CD4-positive, CD25-positive, alpha-beta regulatory T cell (primary cell): ENCODE data around the gene SOCS7. TPM values are rescaled to one million over a fixed set of nuclear protein-coding genes. Genes with fewer than 3 reads are reported as not detected.
A peak's percentile ranks its signal among the peaks of the same experiment; 100 is the strongest.

Experiments
- ATAC-seq, 2 donors: fragments of 150-1000 bp; cut with Tn5 transposase; one replicate each; pipeline ENCODE4 v1.10.0; 2021; ENCODE audit warnings: low read depth in 2 of 2, moderate number of reproducible peaks in 2 of 2, moderate library complexity in 1 of 2
- DNase-seq, 3 donors: peaks; one replicate each; pipeline versions ENCODE4 v3.0.0 to v3.0.0-alpha.2; 2012 to 2022; ENCODE audit warnings: mixed read lengths in 1 of 3
- H3K27ac ChIP-seq: one replicate; pipeline ENCODE4 v1.7.0; 2013; ENCODE audit warnings: mild to moderate bottlenecking, low read length; ENCODE audit not compliant: insufficient read depth, poor library complexity, severe bottlenecking
- H3K27me3 ChIP-seq: one replicate; pipeline ENCODE4 v1.7.0; 2013; ENCODE audit warnings: low read length; ENCODE audit not compliant: control insufficient read depth, insufficient read depth
- H3K36me3 ChIP-seq: one replicate; pipeline ENCODE4 v1.7.0; 2013; ENCODE audit warnings: mild to moderate bottlenecking, low read length, moderate library complexity; ENCODE audit not compliant: control insufficient read depth, insufficient read depth
- H3K4me1 ChIP-seq: 2 replicates; pipeline ENCODE4 v1.7.0; 2013; ENCODE audit warnings: mild to moderate bottlenecking, low read length; ENCODE audit not compliant: insufficient read depth, control insufficient read depth, poor library complexity, severe bottlenecking
- H3K4me3 ChIP-seq: one replicate; pipeline ENCODE4 v1.7.0; 2013; ENCODE audit warnings: low read depth, mild to moderate bottlenecking, low read length, moderate library complexity
- H3K9me3 ChIP-seq, 2 experiments: 1 replicate in 1 of 2; 2 replicates in 1 of 2; pipeline ENCODE4 v1.7.0; 2013; ENCODE audit warnings: low read length in 2 of 2, mild to moderate bottlenecking in 1 of 2, moderate library complexity in 1 of 2; ENCODE audit not compliant: control insufficient read depth in 2 of 2
- H3K27ac Mint-ChIP-seq, 3 donors: one replicate each; pipeline ENCODE4 v1.8.0; 2020 to 2022; ENCODE audit warnings: mild to moderate bottlenecking in 3 of 3, mixed read lengths in 3 of 3, moderate library complexity in 2 of 3
- H3K27me3 Mint-ChIP-seq: one replicate; pipeline ENCODE4 v1.8.0; 2022; ENCODE audit warnings: mild to moderate bottlenecking, mixed read lengths
- H3K36me3 Mint-ChIP-seq: one replicate; pipeline ENCODE4 v1.8.0; 2020; ENCODE audit warnings: mixed read lengths
- H3K4me1 Mint-ChIP-seq, 4 donors: one replicate each; pipeline ENCODE4 v1.8.0; 2020 to 2022; ENCODE audit warnings: mixed read lengths in 4 of 4, mild to moderate bottlenecking in 1 of 4
- H3K4me3 Mint-ChIP-seq, 4 donors: one replicate each; pipeline ENCODE4 v1.8.0; 2020 to 2022; ENCODE audit warnings: mild to moderate bottlenecking in 4 of 4, mixed read lengths in 4 of 4, moderate library complexity in 3 of 4
- H3K9me3 Mint-ChIP-seq, 7 donors: one replicate each; pipeline ENCODE4 v1.8.0; 2020 to 2022; ENCODE audit warnings: mixed read lengths in 7 of 7, mild to moderate bottlenecking in 3 of 7, moderate library complexity in 2 of 7
- polyA plus RNA-seq, 4 donors: library from polyadenylated mRNA; unstranded; fragments of 300-500 nt; fragmentation: Illumina TruSeq; gene quantifications; one replicate each; pipeline ENCODE4 v1.2.3, GENCODE V29; 2021
- total RNA-seq: library from RNA; stranded (reverse); gene quantifications from one replicate; pipeline ENCODE4 v1.2.3, GENCODE V29; 2022

Gene SOCS7
- total and polyA plus RNA-seq, 5 donors from 2014 or later, result 0.32 to 14.4 (median 0.41) TPM

GRCh38 chr17:38339891-38340290, 11.8 kb upstream of the SOCS7 start:
- no peak overlapping the region for H3K4me3 Mint-ChIP-seq
- Histone ChIP-seq H3K4me1 (no peaks in the 10 kb centered on the region), H3K36me3 (no peaks in the 10 kb centered on the region), H3K9me3 (no peaks in the 10 kb centered on the region), H3K4me3 (no peak overlapping the region), H3K27ac (no peak overlapping the region), H3K27me3 (no peaks in the 10 kb centered on the region)
- no peak overlapping the region for H3K27ac Mint-ChIP-seq
- DNase-seq, result no peak
- no peaks in the 10 kb centered on the region for H3K4me1 Mint-ChIP-seq
- no peak for ATAC-seq
- no peaks in the 10 kb centered on the region for H3K36me3 Mint-ChIP-seq
- H3K9me3 Mint-ChIP-seq, result no peaks in the 10 kb centered on the region
- H3K27me3 Mint-ChIP-seq, result peaks cover 18% of the 10 kb centered on the region

DNA sequence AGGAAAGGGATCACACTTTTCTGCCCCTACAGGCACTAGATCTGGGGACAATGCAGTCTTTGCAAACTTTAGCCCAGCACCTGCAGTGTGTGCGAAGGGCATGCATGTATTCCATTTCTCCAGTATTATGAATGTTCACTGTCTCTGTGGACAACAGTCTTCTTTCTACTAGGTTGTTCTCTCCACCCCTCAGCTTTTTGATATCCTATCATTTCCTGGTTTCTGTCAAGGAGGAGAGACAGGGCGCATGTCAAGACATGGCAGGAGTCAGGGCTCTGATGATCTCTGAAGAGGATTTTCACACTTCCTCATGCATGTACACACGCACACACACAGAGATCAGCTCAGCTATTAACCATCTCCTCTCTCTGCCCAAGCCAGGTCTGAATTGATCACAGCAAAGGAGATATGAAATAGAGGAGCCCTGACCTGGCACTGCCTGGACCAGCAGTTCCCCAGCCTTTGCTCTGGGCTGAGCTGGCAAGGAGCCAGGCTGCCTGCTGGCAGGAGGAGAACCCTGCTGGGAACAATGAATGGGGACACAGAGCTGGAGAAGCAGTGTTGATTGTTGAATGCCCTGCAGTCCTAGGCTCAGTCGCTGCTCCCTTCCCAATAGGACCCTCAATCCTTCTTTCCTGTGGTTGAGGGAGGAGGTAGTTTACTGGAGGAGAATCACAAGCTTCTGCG, 10.5 kb upstream of the SOCS7 start:
- H3K4me3 ChIP-seq, result no peak overlapping the region
- ATAC-seq (no peak), DNase-seq (no peak)
- Mint-ChIP-seq H3K4me1 (no peaks in the 10 kb centered on the region), H3K36me3 (no peaks in the 10 kb centered on the region), H3K27me3 (peaks cover 11% of the 10 kb centered on the region), H3K27ac (no peak overlapping the region), H3K4me3 (no peak overlapping the region), H3K9me3 (no peaks in the 10 kb centered on the region)
- no peak overlapping the region for H3K27ac ChIP-seq
- H3K9me3 ChIP-seq, result no peaks in the 10 kb centered on the region
- H3K4me1 ChIP-seq, result no peaks in the 10 kb centered on the region
- no peaks in the 10 kb centered on the region for H3K27me3 ChIP-seq
- H3K36me3 ChIP-seq, result no peaks in the 10 kb centered on the region

- Mint-ChIP-seq H3K4me3 (no peak overlapping the region), H3K4me1 (no peaks in the 10 kb centered on the region), H3K9me3 (no peaks in the 10 kb centered on the region), H3K27ac (no peak overlapping the region), H3K36me3 (no peaks in the 10 kb centered on the region), H3K27me3 (peaks cover 2% of the 10 kb centered on the region)
- H3K4me3 ChIP-seq, result no peak overlapping the region
- H3K36me3 ChIP-seq, result no peaks in the 10 kb centered on the region
- no peaks in the 10 kb centered on the region for H3K4me1 ChIP-seq
- no peak for ATAC-seq
- H3K27ac ChIP-seq, result no peak overlapping the region
- H3K27me3 ChIP-seq, result no peaks in the 10 kb centered on the region
- H3K9me3 ChIP-seq, result no peaks in the 10 kb centered on the region
- DNase-seq, result no peak
These were observed 8.6 kb upstream of the SOCS7 start for GRCh38 chr17:38342886-38343607.

DNA sequence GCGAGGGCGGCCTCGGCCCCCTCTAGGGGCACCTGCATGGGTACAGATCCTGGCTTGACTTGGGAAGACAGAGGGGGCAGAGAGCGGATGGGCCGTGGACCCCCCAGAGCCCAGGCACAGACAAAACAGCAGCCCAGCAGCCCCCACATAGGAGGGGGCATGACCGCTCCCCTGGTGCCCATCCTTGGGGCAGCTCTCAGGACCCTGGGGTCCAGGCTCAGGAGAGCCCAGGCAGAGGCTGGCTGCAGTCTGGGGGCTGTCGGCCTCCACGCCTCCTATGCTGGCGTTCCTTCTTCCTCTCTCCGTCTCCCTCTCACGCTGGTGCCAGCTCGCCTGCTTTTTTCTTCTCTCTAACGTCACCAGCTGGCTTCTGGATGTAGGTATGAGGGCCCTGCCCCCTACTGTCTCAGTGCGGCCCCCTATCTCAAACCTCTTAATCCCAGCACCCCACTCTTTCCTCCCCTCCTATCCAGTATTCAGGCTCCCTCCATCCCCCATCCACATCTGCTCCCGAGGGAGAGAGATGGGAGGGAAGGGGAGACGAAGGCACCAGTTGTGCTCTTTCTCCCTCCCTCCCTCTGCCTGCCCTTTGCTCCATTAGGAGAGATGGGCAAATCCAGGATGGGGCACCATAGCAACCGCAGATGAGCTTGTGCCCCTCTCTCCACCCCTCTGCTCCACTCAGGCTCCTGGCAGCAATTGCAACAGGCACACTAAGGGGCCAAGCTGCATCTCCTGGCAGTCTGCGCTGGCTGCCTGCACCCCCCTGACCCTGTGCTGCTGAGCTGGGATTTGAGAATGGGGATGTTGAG, 7.8 kb upstream of the SOCS7 start, which contains the start of gene GPR179:
TSS of gene GPR179 (minus strand) at position 349 of the 812 bp plus-strand sequence. CDS start at position 182, 167 bp downstream.
- H3K4me3 Mint-ChIP-seq, result no peak within 1 kb of the TSS
- Histone ChIP-seq H3K36me3 (no peaks in the 10 kb centered on the region), H3K27me3 (no peaks in the 10 kb centered on the region), H3K9me3 (no peaks in the 10 kb centered on the region), H3K4me1 (no peaks in the 10 kb centered on the region), H3K27ac (no peak within 1 kb of the TSS), H3K4me3 (no peak within 1 kb of the TSS)
- no peaks in the 10 kb centered on the region for H3K36me3 Mint-ChIP-seq
- H3K4me1 Mint-ChIP-seq, result peaks cover 0 to 1% (median under 1%) of the 10 kb centered on the region in 4 donors
- H3K27me3 Mint-ChIP-seq, result peaks cover under 1% of the 10 kb centered on the region
- no peak for ATAC-seq
- H3K27ac Mint-ChIP-seq, result no peak within 1 kb of the TSS
- no peaks in the 10 kb centered on the region for H3K9me3 Mint-ChIP-seq
- no peak for DNase-seq

GRCh38 chr17:38344420-38344745, 7.3 kb upstream of the SOCS7 start:
- Histone ChIP-seq H3K27me3 (no peaks in the 10 kb centered on the region), H3K27ac (no peak overlapping the region), H3K9me3 (no peaks in the 10 kb centered on the region), H3K36me3 (no peaks in the 10 kb centered on the region), H3K4me1 (peaks cover 3% of the 10 kb centered on the region), H3K4me3 (no peak overlapping the region)
- Mint-ChIP-seq H3K9me3 (no peaks in the 10 kb centered on the region), H3K4me3 (no peak overlapping the region), H3K4me1 (peaks cover 0 to 7% (median 5%) of the 10 kb centered on the region in 4 donors), H3K27me3 (peaks cover 4% of the 10 kb centered on the region), H3K27ac (no peak overlapping the region), H3K36me3 (peaks cover 3% of the 10 kb centered on the region)
- DNase-seq (no peak), ATAC-seq (no peak)

- Mint-ChIP-seq H3K36me3 (peaks cover 3% of the 10 kb centered on the region), H3K4me3 (no peak overlapping the region), H3K9me3 (no peaks in the 10 kb centered on the region), H3K27me3 (peaks cover 4% of the 10 kb centered on the region), H3K27ac (no peak overlapping the region), H3K4me1 (peaks cover 0 to 7% (median 5%) of the 10 kb centered on the region in 4 donors)
- Histone ChIP-seq H3K4me3 (no peak overlapping the region), H3K36me3 (no peaks in the 10 kb centered on the region), H3K27me3 (no peaks in the 10 kb centered on the region), H3K9me3 (no peaks in the 10 kb centered on the region), H3K4me1 (peaks cover 3% of the 10 kb centered on the region), H3K27ac (no peak overlapping the region)
- ATAC-seq (no peak), DNase-seq (no peak)
These were observed 5.9 kb upstream of the SOCS7 start for GRCh38 chr17:38345743-38346142.

DNA sequence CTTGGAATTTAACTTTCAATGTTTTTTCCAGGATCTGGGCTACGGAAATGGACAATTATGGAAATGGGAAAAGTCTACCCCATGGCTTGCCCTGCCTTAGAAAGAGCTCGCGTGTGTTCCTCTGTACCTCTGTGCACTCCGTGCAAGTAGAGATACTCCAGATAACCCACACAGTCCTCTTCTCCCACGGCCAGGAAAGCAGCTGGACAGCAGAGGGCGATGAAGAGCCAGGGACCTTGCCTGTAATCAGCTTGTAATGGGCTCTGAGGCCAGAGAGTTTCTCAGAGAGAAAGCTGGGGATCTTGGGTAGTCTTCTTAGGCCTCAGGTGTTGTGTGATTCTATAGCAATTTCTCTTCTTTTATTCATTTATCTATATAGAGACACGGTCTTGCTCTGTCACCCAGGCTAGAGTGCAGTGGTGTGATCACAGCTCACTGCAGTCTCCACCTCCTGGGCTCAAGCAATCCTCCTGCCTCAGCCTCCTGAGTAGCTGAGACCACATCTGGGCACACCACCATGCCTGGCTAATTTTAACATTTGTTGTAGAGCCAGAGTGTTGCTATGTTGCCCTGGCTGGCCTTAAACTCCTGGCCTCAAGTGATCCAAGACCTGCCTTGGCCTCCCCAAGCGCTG, 2.4 kb upstream of the SOCS7 start:
- H3K4me1 ChIP-seq, result peaks cover 29% of the 10 kb centered on the region
- peaks cover 4% of the 10 kb centered on the region for H3K27me3 Mint-ChIP-seq
- peak overlapping the region in 3 of 4 donors; percentile 35 to 95 (median 66) for H3K4me3 Mint-ChIP-seq
- H3K27me3 ChIP-seq, result no peaks in the 10 kb centered on the region
- H3K9me3 Mint-ChIP-seq, result no peaks in the 10 kb centered on the region
- H3K36me3 Mint-ChIP-seq, result peaks cover 3% of the 10 kb centered on the region
- H3K27ac Mint-ChIP-seq, result peak overlapping the region in 1 of 3 donors; percentile 36
- no peak overlapping the region for H3K27ac ChIP-seq
- no peak overlapping the region for H3K4me3 ChIP-seq
- H3K36me3 ChIP-seq, result no peaks in the 10 kb centered on the region
- H3K9me3 ChIP-seq, result no peaks in the 10 kb centered on the region
- DNase-seq (peak; percentile 69 to 87 (median 80)), ATAC-seq (peak; percentile 60 to 65)
- peaks cover 0 to 26% (median 22%) of the 10 kb centered on the region in 4 donors for H3K4me1 Mint-ChIP-seq
